Osteocyte (in vitro differentiated cells): ENCODE data around the gene HYAL3. TPM values are rescaled to one million over a fixed set of nuclear protein-coding genes. Genes with fewer than 3 reads are reported as not detected.

Experiments
- DNase-seq: peaks from one replicate; pipeline ENCODE4 v3.0.0; 2021; ENCODE audit warnings: mixed read lengths; ENCODE audit not compliant: unreplicated experiment; ENCODE audit errors: extremely low spot score
- H3K27ac Mint-ChIP-seq: one replicate; pipeline ENCODE4 v1.8.0; 2021; ENCODE audit warnings: mild to moderate bottlenecking, mixed read lengths; ENCODE audit not compliant: unreplicated experiment
- H3K27me3 Mint-ChIP-seq: one replicate; pipeline ENCODE4 v1.8.0; 2021; ENCODE audit warnings: mixed read lengths; ENCODE audit not compliant: unreplicated experiment
- H3K36me3 Mint-ChIP-seq: one replicate; pipeline ENCODE4 v1.8.0; 2021; ENCODE audit warnings: mixed read lengths; ENCODE audit not compliant: unreplicated experiment
- H3K4me1 Mint-ChIP-seq: one replicate; pipeline ENCODE4 v1.8.0; 2021; ENCODE audit warnings: mixed read lengths; ENCODE audit not compliant: unreplicated experiment
- H3K4me3 Mint-ChIP-seq: one replicate; pipeline ENCODE4 v1.8.0; 2021; ENCODE audit warnings: mild to moderate bottlenecking, moderate library complexity, mixed read lengths; ENCODE audit not compliant: unreplicated experiment
- H3K9me3 Mint-ChIP-seq: one replicate; pipeline ENCODE4 v1.8.0; 2021; ENCODE audit warnings: mixed read lengths; ENCODE audit not compliant: unreplicated experiment
- CTCF ChIP-seq: fragments of 200-600 bp; sonication (generic); IDR thresholded peaks from 2 replicates; pipeline ENCODE4 v1.5.0; 2021; ENCODE audit warnings: antibody characterized with exemption, mild to moderate bottlenecking, moderate library complexity
- total RNA-seq: library from RNA; stranded (reverse); gene quantifications from 2 replicates; pipeline ENCODE4 v1.2.1, GENCODE V29; 2021

The HYAL3 gene
- total RNA-seq, 1 donor from 2014 or later = 2.3 TPM

- Mint-ChIP-seq H3K36me3 (no peaks in the 10 kb centered on the region), H3K27me3 (no peaks in the 10 kb centered on the region), H3K9me3 (no peaks in the 10 kb centered on the region), H3K4me3 (peak overlapping the region; percentile 97), H3K4me1 (peaks cover 22% of the 10 kb centered on the region), H3K27ac (peak overlapping the region; percentile 98)
- TF ChIP-seq CTCF = no peak
- DNase-seq = no peak
Measured at GRCh38 chr3:50300681-50301254, 1.6 kb upstream of the HYAL3 start.

- Mint-ChIP-seq H3K27ac (peak overlapping the region; percentile 98), H3K36me3 (no peaks in the 10 kb centered on the region), H3K27me3 (no peaks in the 10 kb centered on the region), H3K4me3 (peak overlapping the region; percentile 97), H3K4me1 (peaks cover 22% of the 10 kb centered on the region), H3K9me3 (no peaks in the 10 kb centered on the region)
- no peak for DNase-seq
- no peak for TF ChIP-seq CTCF
Measured at GRCh38 chr3:50299929-50300680, 900 bp upstream of the HYAL3 start.

- DNase-seq = no peak
- no peaks in the 10 kb centered on the region for H3K36me3 Mint-ChIP-seq
- H3K27ac Mint-ChIP-seq = peak overlapping the region; percentile 98
- no peaks in the 10 kb centered on the region for H3K9me3 Mint-ChIP-seq
- no peaks in the 10 kb centered on the region for H3K27me3 Mint-ChIP-seq
- TF ChIP-seq CTCF = no peak
- peaks cover 22% of the 10 kb centered on the region for H3K4me1 Mint-ChIP-seq
- peak overlapping the region; percentile 97 for H3K4me3 Mint-ChIP-seq
Measured at GRCh38 chr3:50299638-50299928, 378 bp upstream of the HYAL3 start.

GRCh38 chr3:50297896-50298725 lies 1.1 kb downstream of the HYAL3 start:
- Mint-ChIP-seq H3K4me3 (peak overlapping the region; percentile 97), H3K27ac (peak overlapping the region; percentile 98), H3K9me3 (no peaks in the 10 kb centered on the region), H3K27me3 (no peaks in the 10 kb centered on the region), H3K36me3 (no peaks in the 10 kb centered on the region), H3K4me1 (peaks cover 22% of the 10 kb centered on the region)
- TF ChIP-seq CTCF = no peak
- no peak for DNase-seq

- H3K4me3 Mint-ChIP-seq = no peak overlapping the region
- H3K4me1 Mint-ChIP-seq = peaks cover 29% of the 10 kb centered on the region
- no peaks in the 10 kb centered on the region for H3K9me3 Mint-ChIP-seq
- H3K27ac Mint-ChIP-seq = no peak overlapping the region
- H3K36me3 Mint-ChIP-seq = no peaks in the 10 kb centered on the region
- no peak for TF ChIP-seq CTCF
- DNase-seq = no peak
- H3K27me3 Mint-ChIP-seq = no peaks in the 10 kb centered on the region
Measured at GRCh38 chr3:50297384-50297775, 1.8 kb downstream of the HYAL3 start.
